AG04450 (cell line): ENCODE data around the gene KISS1. TPM values are rescaled to one million over a fixed set of nuclear protein-coding genes. Genes with fewer than 3 reads are reported as not detected.

Experiments used
- CTCF ChIA-PET: fragments of 300-600, 350-600 bp; formaldehyde crosslinking; extraction: SDS; loops from one replicate; lab custom pipeline; 2022; ENCODE audit warnings: antibody characterized with exemption, inconsistent platforms; lab: Charles Lee
- POLR2A ChIA-PET: fragments of 350-600 bp; formaldehyde crosslinking; extraction: SDS; loops from one replicate; lab custom pipeline; 2021; ENCODE audit warnings: antibody characterized with exemption, inconsistent platforms; lab: Yijun Ruan, JAX
- DNase-seq: peaks from one replicate; pipeline ENCODE4 v3.0.0-alpha.2; 2011; ENCODE audit warnings: low read depth, low spot score
- H3K27ac ChIP-seq: one replicate; pipeline ENCODE4 v1.5.1; 2012; ENCODE audit warnings: low read depth, low read length, control low read depth
- H3K27me3 ChIP-seq: one replicate; pipeline ENCODE4 v1.6.0; 2012; ENCODE audit warnings: low read length; ENCODE audit not compliant: control insufficient read depth, insufficient read depth
- H3K4me3 ChIP-seq: 2 replicates; pipeline ENCODE4 v1.5.1; 2011; ENCODE audit warnings: mild to moderate bottlenecking, low read depth, low read length, control low read depth
- H3K9me3 ChIP-seq: 2 replicates; pipeline ENCODE4 v1.5.1; 2012; ENCODE audit warnings: low read length; ENCODE audit not compliant: control insufficient read depth, insufficient read depth
- polyA plus RNA-seq: library from polyadenylated mRNA; depleted of rRNA; stranded (reverse); fragments of >200 nt; gene quantifications from 2 replicates; pipeline ENCODE4 v1.2.3, GENCODE V29; 2011
- TF ChIP-seq, protein P1 (sequence below): IDR thresholded peaks from 2 replicates; pipeline ENCODE4 v1.5.1; 2011; ENCODE audit warnings: low read depth, low read length, control low read depth, inconsistent platforms

KISS1 gene
- polyA plus RNA-seq, 1 experiment, result 3.4 TPM

DNA sequence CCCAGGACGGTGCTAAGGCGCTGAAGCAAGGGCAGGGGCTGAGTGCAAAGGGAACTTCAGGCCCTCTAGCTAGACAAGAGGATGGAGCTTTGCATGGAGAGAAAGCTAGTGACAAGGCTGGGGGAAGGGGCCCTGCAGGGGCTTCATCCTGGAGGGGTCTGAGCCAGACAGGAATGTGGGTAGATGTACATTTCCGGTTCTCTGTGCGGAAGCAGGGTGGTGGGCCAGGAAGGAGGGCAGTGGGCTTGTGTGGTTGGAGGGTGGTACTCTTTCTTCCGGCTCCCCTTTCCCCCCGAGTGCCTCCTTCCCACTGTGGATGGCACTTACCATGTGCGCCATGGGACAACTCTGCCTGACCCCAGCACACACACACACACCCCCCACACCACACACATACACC is 1.5 kb downstream of the KISS1 start:
- ChIA-PET CTCF (interaction anchor here (1.8 kb wide), 1 partner anchor 12 kb away, joined by 8 read pairs; no protein-coding TSS in a partner anchor), POLR2A (no interaction called here)
- Histone ChIP-seq H3K27ac (no peak overlapping the region), H3K4me3 (no peak overlapping the region), H3K9me3 (no peaks in the 10 kb centered on the region), H3K27me3 (no peaks in the 10 kb centered on the region)
- no peak for DNase-seq
- TF ChIP-seq, protein P1, sequence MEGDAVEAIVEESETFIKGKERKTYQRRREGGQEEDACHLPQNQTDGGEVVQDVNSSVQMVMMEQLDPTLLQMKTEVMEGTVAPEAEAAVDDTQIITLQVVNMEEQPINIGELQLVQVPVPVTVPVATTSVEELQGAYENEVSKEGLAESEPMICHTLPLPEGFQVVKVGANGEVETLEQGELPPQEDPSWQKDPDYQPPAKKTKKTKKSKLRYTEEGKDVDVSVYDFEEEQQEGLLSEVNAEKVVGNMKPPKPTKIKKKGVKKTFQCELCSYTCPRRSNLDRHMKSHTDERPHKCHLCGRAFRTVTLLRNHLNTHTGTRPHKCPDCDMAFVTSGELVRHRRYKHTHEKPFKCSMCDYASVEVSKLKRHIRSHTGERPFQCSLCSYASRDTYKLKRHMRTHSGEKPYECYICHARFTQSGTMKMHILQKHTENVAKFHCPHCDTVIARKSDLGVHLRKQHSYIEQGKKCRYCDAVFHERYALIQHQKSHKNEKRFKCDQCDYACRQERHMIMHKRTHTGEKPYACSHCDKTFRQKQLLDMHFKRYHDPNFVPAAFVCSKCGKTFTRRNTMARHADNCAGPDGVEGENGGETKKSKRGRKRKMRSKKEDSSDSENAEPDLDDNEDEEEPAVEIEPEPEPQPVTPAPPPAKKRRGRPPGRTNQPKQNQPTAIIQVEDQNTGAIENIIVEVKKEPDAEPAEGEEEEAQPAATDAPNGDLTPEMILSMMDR, result no peak

DNA sequence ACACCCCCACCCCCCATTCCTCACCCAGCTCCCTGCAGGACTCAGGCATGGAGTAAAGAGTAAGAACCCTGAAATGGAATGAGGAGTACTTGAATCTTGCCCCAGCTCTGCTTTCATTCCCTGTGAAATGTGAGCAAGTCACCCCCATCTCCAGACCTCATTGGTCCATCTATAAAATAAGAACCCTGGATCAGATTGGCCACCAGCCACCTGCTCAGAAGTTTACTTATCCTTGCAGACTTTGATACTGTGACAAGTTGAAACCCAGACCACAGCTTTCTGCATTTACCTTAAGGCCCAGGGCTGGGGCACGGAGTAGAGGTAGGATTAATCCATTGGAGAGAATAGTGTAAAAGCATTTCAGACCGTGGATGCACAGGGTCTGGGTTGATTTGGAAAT is 2.2 kb downstream of the KISS1 start:
- no peaks in the 10 kb centered on the region for H3K9me3 ChIP-seq
- CTCF ChIA-PET, result interaction anchor here (1.8 to 2.2 kb wide), 2 partner anchors 13 to 169 kb away, joined by 6 to 8 read pairs; no protein-coding TSS in a partner anchor
- H3K4me3 ChIP-seq, result no peak overlapping the region
- no peaks in the 10 kb centered on the region for H3K27me3 ChIP-seq
- POLR2A ChIA-PET, result no interaction called here
- TF ChIP-seq, protein P1, result no peak
- DNase-seq, result no peak
- no peak overlapping the region for H3K27ac ChIP-seq

DNA sequence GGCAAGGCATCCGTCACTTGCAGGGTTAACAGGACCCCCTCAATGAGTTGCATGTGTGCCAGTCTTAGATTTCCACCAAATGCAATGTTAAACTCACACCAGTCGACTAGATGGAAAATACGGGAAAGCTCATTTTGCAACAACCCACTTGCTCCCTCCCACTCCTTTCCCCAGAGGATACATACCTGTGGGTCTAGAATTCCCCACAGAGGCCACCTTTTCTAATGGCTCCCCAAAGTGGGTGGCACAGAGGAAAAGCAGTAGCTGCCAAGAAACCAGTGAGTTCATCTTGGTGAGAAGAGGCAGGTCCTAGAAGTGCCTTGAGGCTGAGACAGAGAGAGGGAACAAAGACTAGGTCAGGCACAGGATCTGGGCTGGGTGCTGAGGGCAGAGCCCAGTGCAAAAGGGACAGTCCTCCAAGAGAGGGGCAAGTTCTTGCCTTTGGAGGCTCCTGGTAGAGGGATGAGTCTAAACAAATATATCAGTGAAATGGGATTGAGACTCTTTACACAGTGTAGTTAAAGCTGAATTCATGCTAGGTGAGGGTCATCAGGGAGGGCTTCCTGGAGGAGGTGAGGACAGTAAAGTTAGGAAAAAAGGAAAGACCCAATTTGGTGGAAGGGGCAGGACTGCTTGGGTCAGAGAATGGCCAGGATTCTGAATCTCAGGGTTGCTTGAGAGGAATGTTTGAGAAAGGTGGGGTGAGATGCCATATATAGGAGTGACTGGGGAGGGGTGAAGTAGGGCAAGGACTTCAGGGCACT is 3.5 kb downstream of the KISS1 start:
- CTCF ChIA-PET, result interaction anchor here (0.7 to 3.3 kb wide), 6 partner anchors 14 to 174 kb away, joined by 3 to 39 read pairs (median 7); no protein-coding TSS in a partner anchor
- Histone ChIP-seq H3K9me3 (no peaks in the 10 kb centered on the region), H3K27me3 (peaks cover 4% of the 10 kb centered on the region), H3K4me3 (no peak overlapping the region), H3K27ac (no peak overlapping the region)
- POLR2A ChIA-PET, result no interaction called here
- no peak for DNase-seq
- TF ChIP-seq, protein P1, result no peak

DNA sequence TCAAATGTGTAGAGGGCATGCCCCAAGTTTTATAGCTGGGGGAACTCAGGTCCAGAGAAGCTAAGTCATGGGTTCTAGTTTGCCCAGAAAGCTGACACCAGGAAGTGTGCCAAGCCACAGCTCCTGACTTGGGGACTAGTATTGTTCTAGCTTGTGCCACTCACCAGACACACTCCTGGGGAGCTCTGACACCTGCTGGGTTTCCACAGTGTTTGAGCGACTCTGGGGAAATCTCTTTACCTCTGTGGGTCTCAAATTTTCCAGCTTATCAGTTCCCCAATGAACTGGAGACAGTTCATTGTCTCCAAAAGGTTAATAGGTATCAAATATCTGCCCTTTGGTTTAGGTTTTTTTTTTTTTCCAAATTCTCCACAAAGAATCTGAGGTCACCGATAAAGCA is 4.2 kb downstream of the KISS1 start:
- CTCF ChIA-PET, result interaction anchor here (0.7 to 3.3 kb wide), 5 partner anchors 14 to 174 kb away, joined by 3 to 39 read pairs (median 6); no protein-coding TSS in a partner anchor
- H3K27ac ChIP-seq, result no peak overlapping the region
- TF ChIP-seq, protein P1, result no peak
- DNase-seq, result no peak
- POLR2A ChIA-PET, result no interaction called here
- H3K4me3 ChIP-seq, result no peak overlapping the region
- no peaks in the 10 kb centered on the region for H3K9me3 ChIP-seq
- peaks cover 6% of the 10 kb centered on the region for H3K27me3 ChIP-seq

DNA sequence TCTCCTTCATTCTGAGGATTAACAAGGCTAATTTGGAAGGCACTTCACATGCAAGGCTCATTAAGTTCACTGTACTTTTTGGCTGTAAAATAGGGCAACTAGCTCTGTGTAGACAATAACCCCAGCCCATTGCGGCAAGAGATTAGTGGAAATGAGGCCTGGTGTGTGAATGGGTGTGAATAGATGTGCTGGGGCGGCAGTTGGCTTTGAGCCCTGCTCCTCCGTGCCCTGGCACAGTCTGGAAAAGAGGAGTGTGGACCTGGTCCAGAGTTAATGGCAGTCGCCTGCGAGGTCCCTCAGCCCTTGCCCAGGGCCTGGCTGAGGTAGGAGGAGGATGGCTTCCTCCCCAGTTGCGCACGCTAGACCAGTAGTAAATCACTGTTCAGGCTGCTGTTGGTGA is 4.8 kb downstream of the KISS1 start:
- ChIA-PET POLR2A (no interaction called here), CTCF (interaction anchor here (0.8 to 3.3 kb wide), 8 partner anchors 15 to 207 kb away, joined by 3 to 39 read pairs (median 6); partner anchors contain the start of gene GOLT1A)
- H3K27me3 ChIP-seq, result peaks cover 6% of the 10 kb centered on the region
- H3K27ac ChIP-seq, result no peak overlapping the region
- no peaks in the 10 kb centered on the region for H3K9me3 ChIP-seq
- H3K4me3 ChIP-seq, result no peak overlapping the region
- TF ChIP-seq, protein P1, result no peak
- DNase-seq, result no peak
